Measurements from ENCODE around the gene SLC25A53.
A peak's percentile ranks its signal among the peaks of the same experiment; 100 is the strongest.

SLC25A53 gene

GRCh38 chrX:104166735-104167436 lies 10.1 kb upstream of the SLC25A53 start (continued):
- TF ChIP-seq ZNF704 (tag by site-specific recombination; IDR thresholded peaks at IDR 0.05) (no peak), ZNF580 (tag by site-specific recombination; IDR thresholded peaks at IDR 0.05) (no peak), ZNF221 (tag by site-specific recombination; IDR thresholded peaks at IDR 0.05; ENCODE audit: borderline replicate concordance) (no peak), ATF2 (tag by site-specific recombination; IDR thresholded peaks at IDR 0.05; ENCODE audit: low read depth) (no peak), ZNF175 (tag by site-specific recombination; IDR thresholded peaks at IDR 0.05) (no peak), ZEB2 (tag by site-specific recombination; IDR thresholded peaks at IDR 0.05) (no peak), ZNF473 (tag by site-specific recombination; IDR thresholded peaks at IDR 0.05) (no peak), ZSCAN23 (tag by site-specific recombination; IDR thresholded peaks at IDR 0.05) (no peak), ZNF132 (tag by site-specific recombination; IDR thresholded peaks at IDR 0.05; ENCODE audit: borderline replicate concordance) (no peak), ZNF391 (tag by site-specific recombination; IDR thresholded peaks at IDR 0.05; ENCODE audit: borderline replicate concordance, low read depth) (no peak), ZNF274 (IDR thresholded peaks at IDR 0.05; ENCODE audit: low read length) (no peak), ZNF274 (tag by site-specific recombination; IDR thresholded peaks at IDR 0.05; ENCODE audit: borderline replicate concordance) (no peak), ZSCAN4 (tag by site-specific recombination; IDR thresholded peaks at IDR 0.05) (no peak), OSR2 (tag by site-specific recombination; IDR thresholded peaks at IDR 0.05) (no peak), PRDM1 (tag by site-specific recombination; IDR thresholded peaks at IDR 0.05) (peak; percentile 68; the same call in 1 of the 2 replicates), ZNF140 (tag by site-specific recombination; IDR thresholded peaks at IDR 0.05) (no peak), ZNF311 (tag by site-specific recombination; IDR thresholded peaks at IDR 0.05; ENCODE audit: borderline replicate concordance) (no peak), ZBTB17 (tag by site-specific recombination; IDR thresholded peaks at IDR 0.05) (no peak), ZNF146 (tag by site-specific recombination; IDR thresholded peaks at IDR 0.05) (no peak), ZNF302 (tag by site-specific recombination; IDR thresholded peaks at IDR 0.05; ENCODE audit: low read depth) (no peak), GLI2 (tag by site-specific recombination; IDR thresholded peaks at IDR 0.05; ENCODE audit: borderline replicate concordance, low read depth) (no peak), ZNF610 (tag by site-specific recombination; IDR thresholded peaks at IDR 0.05; ENCODE audit: borderline replicate concordance) (no peak), ZFP3 (tag by site-specific recombination; IDR thresholded peaks at IDR 0.05; ENCODE audit: low read depth) (no peak), ZNF626 (tag by site-specific recombination; IDR thresholded peaks at IDR 0.05) (no peak), ZNF211 (tag by site-specific recombination; IDR thresholded peaks at IDR 0.05; ENCODE audit: low read depth) (no peak), ZNF398 (tag by site-specific recombination; IDR thresholded peaks at IDR 0.05) (peak; percentile 46), ZNF645 (tag by site-specific recombination; IDR thresholded peaks at IDR 0.05) (no peak), TSHZ1 (tag by site-specific recombination; IDR thresholded peaks at IDR 0.05; ENCODE audit: borderline replicate concordance) (no peak), ZNF341 (tag by site-specific recombination; IDR thresholded peaks at IDR 0.05; ENCODE audit: low read depth) (peak; percentile 24; the same call in 1 of the 2 replicates), ZNF837 (tag by site-specific recombination; IDR thresholded peaks at IDR 0.05) (no peak)

Measured in HEK293 (cell line).